ENCODE measurements around the gene CA9.

Gene CA9

DNA sequence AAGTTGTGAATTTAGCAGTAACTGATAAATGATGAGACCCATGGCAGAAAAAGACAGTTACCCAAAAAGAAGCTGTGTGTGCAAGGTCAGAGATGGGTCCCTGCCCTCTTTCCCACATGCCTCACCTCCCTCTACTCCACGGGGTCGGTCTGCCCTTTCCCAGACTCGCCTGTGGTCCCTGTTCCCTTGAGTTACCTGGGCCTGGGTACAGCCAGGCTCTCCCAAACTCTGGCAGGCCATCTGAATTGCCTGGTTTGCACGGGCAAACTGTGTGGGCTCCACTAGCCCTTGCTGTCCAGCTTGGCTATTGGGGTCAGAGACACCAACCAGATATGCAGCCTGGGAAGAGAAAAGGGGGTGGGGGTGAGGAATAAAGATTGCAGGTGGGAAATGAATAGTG, 34.4 kb downstream of the CA9 start:
- H3K9me3 ChIP-seq = no peaks in the 10 kb centered on the region
- DNase-seq = no peak
- no peak overlapping the region for H3K4me3 ChIP-seq (ENCODE audit: low read depth, low read length)
- TF ChIP-seq CTCF (IDR thresholded peaks at IDR 0.05; ENCODE audit: low read depth, low read length) = no peak
- H3K4me1 ChIP-seq = no peaks in the 10 kb centered on the region
- no peaks in the 10 kb centered on the region for H3K27me3 ChIP-seq
- H3K36me3 ChIP-seq = peaks cover 88% of the 10 kb centered on the region

GRCh38 chr9:35710818-35711500, 37.2 kb downstream of the CA9 start:
- Histone ChIP-seq H3K36me3 (peaks cover 82% of the 10 kb centered on the region), H3K4me3 (ENCODE audit: low read depth, low read length) (no peak overlapping the region), H3K4me1 (no peaks in the 10 kb centered on the region)

GRCh38 chr9:35711501-35712428, 38.0 kb downstream of the CA9 start:
- no peak for TF ChIP-seq CTCF (IDR thresholded peaks at IDR 0.05; ENCODE audit: low read depth, low read length)

More at GRCh38 chr9:35710818-35711500, 37.2 kb downstream of the CA9 start:
- no peaks in the 10 kb centered on the region for H3K27me3 ChIP-seq
- DNase-seq = no peak
- H3K9me3 ChIP-seq = no peaks in the 10 kb centered on the region
- no peak for TF ChIP-seq CTCF (IDR thresholded peaks at IDR 0.05; ENCODE audit: low read depth, low read length)

DNA sequence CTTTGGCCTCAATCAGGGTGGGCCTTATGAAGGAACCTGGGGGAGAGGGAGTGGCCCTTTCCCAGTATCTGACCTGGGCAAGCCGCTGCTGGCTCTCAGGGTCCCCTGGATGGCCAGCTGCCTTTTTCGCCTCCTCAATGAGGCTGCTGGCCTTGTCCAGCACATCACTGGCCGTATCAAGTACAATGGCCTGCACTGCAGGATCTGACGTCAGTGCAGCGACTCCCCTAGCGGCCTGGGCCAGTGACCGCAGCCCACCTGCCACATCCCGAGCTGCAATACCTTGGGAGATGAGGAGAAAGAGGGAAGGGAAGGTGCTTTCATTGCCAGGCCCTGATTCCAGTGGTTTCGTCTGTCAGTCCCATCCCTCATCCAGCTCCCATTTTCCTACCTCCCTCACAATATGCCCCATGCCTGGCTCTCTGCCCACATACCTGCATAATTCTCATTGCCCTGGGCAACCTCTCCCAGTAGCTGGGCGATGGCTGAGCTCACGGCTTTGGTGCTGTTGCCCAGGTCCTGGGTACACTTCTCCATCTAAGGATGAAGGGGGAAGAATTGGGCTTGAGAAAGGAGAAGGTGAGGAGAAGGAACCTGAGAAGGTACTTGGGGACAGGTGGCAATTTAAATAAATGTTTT, 39.2 kb downstream of the CA9 start:
- no peaks in the 10 kb centered on the region for H3K4me1 ChIP-seq
- H3K36me3 ChIP-seq = peaks cover 82% of the 10 kb centered on the region
- no peaks in the 10 kb centered on the region for H3K9me3 ChIP-seq
- TF ChIP-seq CTCF (IDR thresholded peaks at IDR 0.05; ENCODE audit: low read depth, low read length) = no peak
- no peak for DNase-seq
- no peaks in the 10 kb centered on the region for H3K27me3 ChIP-seq
- H3K4me3 ChIP-seq (ENCODE audit: low read depth, low read length) = no peak overlapping the region

More at GRCh38 chr9:35711501-35712428, 38.0 kb downstream of the CA9 start:
- no peaks in the 10 kb centered on the region for H3K9me3 ChIP-seq
- no peaks in the 10 kb centered on the region for H3K4me1 ChIP-seq
- H3K36me3 ChIP-seq = peaks cover 81% of the 10 kb centered on the region
- no peaks in the 10 kb centered on the region for H3K27me3 ChIP-seq
- no peak for DNase-seq
- no peak overlapping the region for H3K4me3 ChIP-seq (ENCODE audit: low read depth, low read length)

- Histone ChIP-seq H3K9me3 (no peaks in the 10 kb centered on the region), H3K36me3 (peaks cover 82% of the 10 kb centered on the region), H3K4me3 (ENCODE audit: low read depth, low read length) (no peak overlapping the region), H3K4me1 (no peaks in the 10 kb centered on the region), H3K27me3 (no peaks in the 10 kb centered on the region)
- DNase-seq = no peak
- TF ChIP-seq CTCF (IDR thresholded peaks at IDR 0.05; ENCODE audit: low read depth, low read length) = no peak
These were observed 39.9 kb downstream of the CA9 start for GRCh38 chr9:35713578-35713977.
